HG02852 (cell line): Measurements from ENCODE around the gene ZNF358.

Experiments
- ATAC-seq: cut with Tn5 transposase; IDR thresholded peaks from one replicate; pipeline ENCODE4 v1.9.1; 2021; ENCODE audit warnings: mild to moderate bottlenecking, moderate library complexity; ENCODE audit not compliant: unreplicated experiment

ZNF358 gene

GRCh38 chr19:7488736-7489353, 27.1 kb upstream of the ZNF358 start, which contains the start of gene PEX11G:
TSS of gene PEX11G (minus strand) at chr19:7489035. CDS start at chr19:7489010, 25 bp downstream.
- peak; percentile 69 for ATAC-seq

GRCh38 chr19:7489609-7490044, 26.3 kb upstream of the ZNF358 start:
- no peak for ATAC-seq

GRCh38 chr19:7492142-7492541, 23.8 kb upstream of the ZNF358 start:
- ATAC-seq = no peak

GRCh38 chr19:7492558-7492957, 23.3 kb upstream of the ZNF358 start:
- no peak for ATAC-seq

GRCh38 chr19:7494416-7495098, 21.3 kb upstream of the ZNF358 start:
- ATAC-seq = no peak

GRCh38 chr19:7497292-7497691, 18.6 kb upstream of the ZNF358 start:
- no peak for ATAC-seq

GRCh38 chr19:7500811-7501450, 15.0 kb upstream of the ZNF358 start:
- no peak for ATAC-seq

- no peak for ATAC-seq
Observed at GRCh38 chr19:7502552-7502951, 13.4 kb upstream of the ZNF358 start.

- no peak for ATAC-seq
Observed at GRCh38 chr19:7504684-7505083, 11.2 kb upstream of the ZNF358 start.

- ATAC-seq = no peak
Observed at GRCh38 chr19:7505288-7505681, 10.6 kb upstream of the ZNF358 start.

- ATAC-seq = no peak
Observed at GRCh38 chr19:7505682-7506384, 10.1 kb upstream of the ZNF358 start.

- ATAC-seq = no peak
Observed at GRCh38 chr19:7506385-7507328, 9.2 kb upstream of the ZNF358 start.

- no peak for ATAC-seq
Observed at GRCh38 chr19:7507884-7508283, 8.0 kb upstream of the ZNF358 start.

- no peak for ATAC-seq
Observed at GRCh38 chr19:7509625-7510024, 6.3 kb upstream of the ZNF358 start.

- no peak for ATAC-seq
Observed at GRCh38 chr19:7512400-7512851, 3.5 kb upstream of the ZNF358 start.

GRCh38 chr19:7513809-7514642, 1.9 kb upstream of the ZNF358 start:
- ATAC-seq = no peak

GRCh38 chr19:7515110-7515644, 726 bp upstream of the ZNF358 start:
- no peak for ATAC-seq

GRCh38 chr19:7516333-7516732, 430 bp downstream of the ZNF358 start:
- no peak for ATAC-seq

- ATAC-seq = no peak
Observed at GRCh38 chr19:7516878-7517277, 975 bp downstream of the ZNF358 start.
